Body of pancreas (tissue), 4 donors: Measurements from ENCODE around the gene HAPLN2.

Experiments used
- POLR2A ChIP-seq, 3 donors: fragments of 450-650 bp; IDR thresholded peaks; one replicate each; pipeline ENCODE4 v1.6.1; 2016; ENCODE audit warnings: antibody characterized with exemption in 3 of 3, mild to moderate bottlenecking in 2 of 3
- TF ChIP-seq, protein P1 (sequence below), 7 experiments: fragments of 450-650 bp in 4 of 7; fragments of 200-600 bp in 3 of 7; sonication (generic) in 3 of 7; IDR thresholded peaks; one replicate each; pipeline ENCODE4 v1.5.1; 2016 to 2019; ENCODE audit warnings: antibody characterized with exemption in 7 of 7

DNA sequence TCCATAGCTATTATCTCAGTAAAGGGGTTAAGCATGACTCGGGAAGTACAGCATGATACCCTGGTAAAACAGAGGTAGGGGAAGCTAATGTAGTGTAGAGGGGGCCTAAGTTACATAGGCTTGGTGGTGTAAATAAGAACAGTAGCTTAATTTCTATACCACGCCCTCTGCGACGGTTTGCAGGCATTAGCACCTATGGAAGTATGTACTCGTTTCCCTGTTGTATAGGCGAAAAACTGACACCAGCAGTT lies 28.1 kb upstream of the HAPLN2 start:
- TF ChIP-seq, protein P1, sequence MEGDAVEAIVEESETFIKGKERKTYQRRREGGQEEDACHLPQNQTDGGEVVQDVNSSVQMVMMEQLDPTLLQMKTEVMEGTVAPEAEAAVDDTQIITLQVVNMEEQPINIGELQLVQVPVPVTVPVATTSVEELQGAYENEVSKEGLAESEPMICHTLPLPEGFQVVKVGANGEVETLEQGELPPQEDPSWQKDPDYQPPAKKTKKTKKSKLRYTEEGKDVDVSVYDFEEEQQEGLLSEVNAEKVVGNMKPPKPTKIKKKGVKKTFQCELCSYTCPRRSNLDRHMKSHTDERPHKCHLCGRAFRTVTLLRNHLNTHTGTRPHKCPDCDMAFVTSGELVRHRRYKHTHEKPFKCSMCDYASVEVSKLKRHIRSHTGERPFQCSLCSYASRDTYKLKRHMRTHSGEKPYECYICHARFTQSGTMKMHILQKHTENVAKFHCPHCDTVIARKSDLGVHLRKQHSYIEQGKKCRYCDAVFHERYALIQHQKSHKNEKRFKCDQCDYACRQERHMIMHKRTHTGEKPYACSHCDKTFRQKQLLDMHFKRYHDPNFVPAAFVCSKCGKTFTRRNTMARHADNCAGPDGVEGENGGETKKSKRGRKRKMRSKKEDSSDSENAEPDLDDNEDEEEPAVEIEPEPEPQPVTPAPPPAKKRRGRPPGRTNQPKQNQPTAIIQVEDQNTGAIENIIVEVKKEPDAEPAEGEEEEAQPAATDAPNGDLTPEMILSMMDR (IDR thresholded peaks at IDR 0.05) = no peak
- no peak for TF ChIP-seq POLR2A (IDR thresholded peaks at IDR 0.05)
